ENCODE measurements around the gene RIT1.

RIT1 gene

DNA sequence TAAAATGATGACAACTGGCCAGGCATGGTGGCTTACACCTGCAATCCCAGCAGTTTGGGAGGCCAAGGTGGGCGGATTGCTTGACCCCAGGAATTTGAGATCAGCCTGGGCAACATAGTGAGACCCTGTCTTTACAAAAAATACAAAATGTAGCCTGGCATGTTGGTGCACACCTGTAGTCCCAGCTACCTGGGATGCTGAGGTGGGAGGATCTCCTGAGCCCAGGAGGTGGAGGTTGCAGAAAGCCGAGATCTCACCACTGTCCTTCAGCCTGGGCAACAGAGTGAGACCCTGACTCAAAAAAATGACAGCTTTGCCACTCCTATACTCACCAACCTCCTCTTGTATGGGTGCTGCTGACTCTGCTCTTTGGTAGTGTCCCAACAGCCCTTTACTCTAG is 33.2 kb downstream of the RIT1 start:
- Histone ChIP-seq H3K36me3 (replicated peaks) (no peaks in the 10 kb centered on the region), H3K9me3 (no peaks in the 10 kb centered on the region), H3K27me3 (ENCODE audit: low read depth) (no peaks in the 10 kb centered on the region), H3K4me3 (no peak overlapping the region), H3K4me1 (no peaks in the 10 kb centered on the region)
- no peak for DNase-seq (ENCODE audit: low spot score in 2 of 2)
- in situ Hi-C loops (cut with MboI; ENCODE audit: low sequenced_read_pairs) = no loop called here

DNA sequence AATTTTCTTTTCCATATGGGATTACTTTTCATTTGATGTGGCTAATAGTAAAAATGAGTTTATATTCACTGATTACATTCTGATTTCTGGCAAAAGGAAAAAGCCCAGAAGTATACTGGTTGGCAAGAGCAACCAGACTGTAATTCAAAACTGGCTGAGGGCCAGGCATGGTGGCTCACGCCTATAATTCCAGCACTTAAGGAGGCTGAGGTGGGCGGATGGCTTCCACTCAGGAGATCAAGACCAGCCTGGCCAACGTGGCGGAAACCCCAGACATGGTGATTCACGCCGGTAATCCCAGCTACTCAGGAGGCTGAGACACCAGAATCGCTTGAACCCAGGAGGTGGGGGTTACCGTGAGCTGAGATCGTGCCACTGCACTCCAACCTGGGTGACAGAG is 37.3 kb downstream of the RIT1 start:
- Histone ChIP-seq H3K4me1 (no peaks in the 10 kb centered on the region), H3K27me3 (ENCODE audit: low read depth) (0 out of 2 replicates have a peak, but pooled peaks cover under 1% of the 10 kb centered on the region), H3K4me3 (no peak overlapping the region), H3K36me3 (replicated peaks) (no peaks in the 10 kb centered on the region), H3K9me3 (no peaks in the 10 kb centered on the region)
- in situ Hi-C loops (cut with MboI; ENCODE audit: low sequenced_read_pairs) = no loop called here
- DNase-seq (ENCODE audit: low spot score in 2 of 2) = peak in 1 of 2 experiments; percentile 12

DNA sequence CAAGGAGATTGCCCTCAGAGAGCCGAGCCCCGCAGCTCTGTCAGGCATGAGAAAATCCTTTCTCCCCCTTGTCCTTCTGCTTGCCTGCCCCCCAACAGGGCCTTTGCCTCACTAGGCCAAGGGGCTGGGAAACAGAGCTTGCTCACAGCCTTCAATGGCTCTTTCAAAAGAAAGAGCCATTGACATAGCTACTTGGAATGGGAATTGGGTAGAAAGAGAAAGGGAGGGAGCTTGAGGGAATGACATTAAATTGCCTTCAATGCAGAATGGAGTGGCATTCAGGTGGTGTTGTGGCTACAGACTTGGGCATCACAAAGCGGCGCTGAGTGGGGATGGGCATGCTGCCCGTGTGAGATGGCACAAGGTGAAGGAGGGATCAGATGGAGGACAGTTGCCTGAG is 38.6 kb downstream of the RIT1 start:
- H3K4me3 ChIP-seq = no peak overlapping the region
- H3K36me3 ChIP-seq (replicated peaks) = no peaks in the 10 kb centered on the region
- 0 out of 2 replicates have a peak, but pooled peaks cover 2% of the 10 kb centered on the region for H3K27me3 ChIP-seq (ENCODE audit: low read depth)
- H3K4me1 ChIP-seq = no peaks in the 10 kb centered on the region
- in situ Hi-C loops (cut with MboI; ENCODE audit: low sequenced_read_pairs) = no loop called here
- H3K9me3 ChIP-seq = no peaks in the 10 kb centered on the region
- no peak for DNase-seq (ENCODE audit: low spot score in 2 of 2)

DNA sequence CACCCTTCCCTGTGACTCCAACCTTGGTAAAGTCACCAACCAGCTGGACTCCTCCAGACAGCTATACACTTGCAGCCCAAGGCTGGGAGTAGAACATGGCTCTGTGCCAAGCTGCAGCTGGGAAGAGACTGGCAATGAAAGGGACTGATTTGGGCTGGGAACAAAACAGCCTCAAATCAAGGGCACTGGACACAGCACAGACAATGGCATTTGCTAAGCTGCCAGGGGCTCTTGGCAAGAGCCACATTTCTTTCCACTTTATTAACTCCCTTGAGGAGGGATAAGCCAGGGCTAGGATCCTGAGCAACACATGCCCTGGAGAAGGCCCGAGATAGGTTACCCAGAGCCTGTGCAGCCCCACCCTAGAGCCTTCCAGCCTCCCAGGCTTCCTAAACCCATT is 39.8 kb downstream of the RIT1 start:
- H3K27me3 ChIP-seq (ENCODE audit: low read depth) = 0 out of 2 replicates have a peak, but pooled peaks cover 2% of the 10 kb centered on the region
- no peaks in the 10 kb centered on the region for H3K4me1 ChIP-seq
- no peaks in the 10 kb centered on the region for H3K36me3 ChIP-seq (replicated peaks)
- in situ Hi-C loops (cut with MboI; ENCODE audit: low sequenced_read_pairs) = no loop called here
- H3K9me3 ChIP-seq = no peaks in the 10 kb centered on the region
- peak in 1 of 2 experiments; percentile 69 for DNase-seq (ENCODE audit: low spot score in 2 of 2)
- H3K4me3 ChIP-seq = no peak overlapping the region

DNA sequence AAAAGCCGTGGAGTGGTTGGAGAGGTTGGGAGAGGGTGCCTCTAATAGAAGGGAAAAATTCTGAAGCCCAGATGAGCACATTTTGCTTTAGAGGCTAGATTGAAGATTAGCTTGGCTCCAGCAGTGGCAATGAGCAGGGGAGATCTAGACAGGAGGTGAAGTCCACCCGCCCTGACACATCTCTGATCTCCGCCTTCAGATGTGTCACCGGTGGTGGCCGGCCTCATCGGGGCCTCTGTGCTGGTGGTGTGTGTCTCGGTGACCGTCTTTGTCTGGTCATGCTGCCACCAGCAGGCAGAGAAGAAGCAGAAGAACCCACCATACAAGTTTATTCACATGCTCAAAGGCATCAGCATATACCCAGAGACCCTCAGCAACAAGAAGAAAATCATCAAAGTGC is 43.4 kb downstream of the RIT1 start:
- H3K36me3 ChIP-seq (replicated peaks) = no peaks in the 10 kb centered on the region

DNA sequence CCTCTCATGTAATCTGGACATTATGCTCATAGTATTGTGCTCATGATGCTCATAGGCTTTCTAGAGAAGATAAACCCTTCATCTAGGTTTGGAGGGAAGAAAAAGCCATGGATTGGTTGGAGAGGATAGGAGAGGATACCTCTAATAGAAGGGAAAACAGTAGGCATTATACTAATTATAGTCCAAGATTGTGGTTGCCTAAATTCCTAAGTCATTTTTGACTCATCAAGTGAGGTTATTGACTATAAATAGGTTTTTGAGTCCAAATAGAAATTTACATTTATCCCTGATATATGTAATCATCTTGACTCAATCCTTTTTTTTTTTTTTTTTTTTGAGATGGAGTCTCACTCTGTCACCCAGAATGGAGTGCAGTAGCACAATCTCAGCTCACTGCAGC is 46.8 kb downstream of the RIT1 start:
- no peaks in the 10 kb centered on the region for H3K4me1 ChIP-seq
- no peaks in the 10 kb centered on the region for H3K9me3 ChIP-seq
- H3K4me3 ChIP-seq = no peak overlapping the region
- DNase-seq (ENCODE audit: low spot score in 2 of 2) = no peak
- H3K36me3 ChIP-seq (replicated peaks) = no peaks in the 10 kb centered on the region
- in situ Hi-C loops (cut with MboI; ENCODE audit: low sequenced_read_pairs) = no loop called here
- H3K27me3 ChIP-seq (ENCODE audit: low read depth) = 0 out of 2 replicates have a peak, but pooled peaks cover 2% of the 10 kb centered on the region

More for the DNA sequence above, 43.4 kb downstream of the RIT1 start:
- Histone ChIP-seq H3K9me3 (no peaks in the 10 kb centered on the region), H3K4me3 (no peak overlapping the region), H3K27me3 (ENCODE audit: low read depth) (0 out of 2 replicates have a peak, but pooled peaks cover 2% of the 10 kb centered on the region), H3K4me1 (no peaks in the 10 kb centered on the region)
- DNase-seq (ENCODE audit: low spot score in 2 of 2) = no peak
- in situ Hi-C loops (cut with MboI; ENCODE audit: low sequenced_read_pairs) = no loop called here

DNA sequence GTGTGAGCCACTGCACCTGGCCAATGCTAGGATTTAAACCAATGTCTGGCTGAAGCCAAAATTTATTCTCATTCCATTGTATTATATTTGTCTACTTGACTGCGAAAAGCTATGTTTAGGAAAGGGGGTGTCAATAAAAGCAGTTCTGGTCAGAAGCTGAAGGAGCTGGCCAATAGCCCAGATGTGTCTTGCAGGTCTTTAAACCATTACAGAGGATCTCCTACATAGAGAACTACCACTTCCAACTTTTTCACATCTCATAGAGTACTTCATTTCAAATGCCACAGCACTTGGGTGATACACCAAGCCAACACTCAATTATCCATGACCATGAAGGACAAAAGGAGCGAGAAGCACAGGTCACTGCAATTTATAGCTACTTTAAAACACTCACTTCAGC is 49.3 kb downstream of the RIT1 start:
- in situ Hi-C loops (cut with MboI; ENCODE audit: low sequenced_read_pairs) = no loop called here

DNA sequence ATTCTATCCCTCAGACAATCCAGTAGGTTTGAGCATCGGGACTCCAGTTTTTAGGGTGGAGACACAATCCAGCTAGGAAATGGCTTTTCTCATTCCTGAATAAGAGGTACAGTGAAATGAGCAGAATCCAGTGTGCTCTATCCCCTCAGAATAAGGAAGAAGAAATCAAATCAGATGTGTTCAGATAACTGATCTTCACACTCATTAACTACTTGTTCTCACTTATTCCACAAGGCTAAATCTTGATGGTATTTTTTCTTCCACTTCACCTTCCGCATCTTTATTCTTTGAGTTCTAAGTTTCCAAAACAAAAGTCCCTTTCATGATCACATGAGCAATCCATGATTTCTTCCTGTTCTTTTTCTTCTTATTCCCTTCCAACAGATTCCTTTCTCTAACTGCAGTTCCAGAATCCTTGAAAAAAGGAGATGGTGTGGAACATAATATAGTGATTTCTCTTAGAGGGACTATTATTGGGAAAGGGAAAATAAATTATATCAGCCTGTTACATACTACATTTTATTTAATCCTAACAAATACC is 50.1 kb downstream of the RIT1 start:
- Histone ChIP-seq H3K4me3 (no peak overlapping the region), H3K27me3 (ENCODE audit: low read depth) (no peaks in the 10 kb centered on the region), H3K4me1 (peaks cover 12% of the 10 kb centered on the region), H3K9me3 (no peaks in the 10 kb centered on the region), H3K36me3 (replicated peaks) (no peaks in the 10 kb centered on the region)
- DNase-seq (ENCODE audit: low spot score in 2 of 2) = no peak
- in situ Hi-C loops (cut with MboI; ENCODE audit: low sequenced_read_pairs) = no loop called here

More for the DNA sequence above, 49.3 kb downstream of the RIT1 start:
- Histone ChIP-seq H3K4me1 (peaks cover 12% of the 10 kb centered on the region), H3K36me3 (replicated peaks) (no peaks in the 10 kb centered on the region), H3K27me3 (ENCODE audit: low read depth) (no peaks in the 10 kb centered on the region), H3K9me3 (no peaks in the 10 kb centered on the region), H3K4me3 (no peak overlapping the region)
- DNase-seq (ENCODE audit: low spot score in 2 of 2) = no peak

DNA sequence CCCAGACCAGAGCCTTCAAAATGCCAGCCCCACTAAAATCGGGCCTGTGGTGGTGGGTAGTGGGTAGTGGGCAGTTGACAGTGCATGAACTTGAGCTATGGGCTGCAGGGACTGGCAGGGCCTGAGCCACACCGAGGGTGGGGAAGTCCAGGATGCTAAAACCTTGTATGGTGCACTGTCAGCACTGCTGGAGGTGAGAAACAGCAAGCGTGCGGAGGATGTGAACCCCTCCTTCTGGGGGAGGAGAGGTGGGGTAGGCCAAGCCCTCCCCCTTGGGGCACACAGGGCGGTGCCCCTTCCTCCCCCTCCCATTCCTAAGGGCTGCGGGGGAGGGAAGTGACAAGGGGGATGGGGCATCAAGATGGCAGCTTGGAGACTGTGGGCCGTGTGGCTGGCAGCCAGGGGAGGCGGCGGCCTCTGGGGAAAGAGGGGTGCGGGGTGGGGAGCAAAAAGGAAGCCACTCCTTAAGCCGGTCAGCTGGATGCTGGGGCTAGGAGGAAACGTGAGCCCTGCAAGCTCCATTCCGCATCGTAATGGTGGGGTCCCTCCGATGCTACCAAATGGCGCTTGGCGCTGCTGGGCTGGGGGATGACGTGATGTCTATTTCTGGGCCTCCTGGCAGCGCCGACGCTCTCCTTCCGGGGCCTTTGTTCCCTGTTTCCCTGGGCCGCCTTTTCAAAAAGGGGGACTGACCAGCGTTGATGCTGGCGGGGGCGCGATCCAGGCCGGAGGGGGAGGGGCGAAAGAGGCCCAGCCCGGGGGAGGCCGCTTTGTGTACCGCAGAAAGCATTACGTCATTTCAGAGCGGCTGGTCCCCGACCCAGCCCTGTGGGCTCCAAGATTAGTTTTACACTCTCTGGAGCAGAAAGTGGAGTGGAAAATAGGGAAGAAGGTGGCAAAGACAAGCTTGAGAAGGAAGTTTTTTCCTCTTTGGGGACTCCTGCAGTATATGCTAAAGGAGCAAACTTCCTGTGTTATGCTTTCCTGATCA is 51.0 kb downstream of the RIT1 start:
- H3K27me3 ChIP-seq (ENCODE audit: low read depth) = no peaks in the 10 kb centered on the region
- H3K4me1 ChIP-seq = peaks cover 12% of the 10 kb centered on the region
- DNase-seq (ENCODE audit: low spot score in 2 of 2) = peak in 1 of 2 experiments; percentile 62
- H3K36me3 ChIP-seq (replicated peaks) = no peaks in the 10 kb centered on the region
- in situ Hi-C loops (cut with MboI; ENCODE audit: low sequenced_read_pairs) = no loop called here
- H3K4me3 ChIP-seq = peak overlapping the region; percentile 38
- no peaks in the 10 kb centered on the region for H3K9me3 ChIP-seq

DNA sequence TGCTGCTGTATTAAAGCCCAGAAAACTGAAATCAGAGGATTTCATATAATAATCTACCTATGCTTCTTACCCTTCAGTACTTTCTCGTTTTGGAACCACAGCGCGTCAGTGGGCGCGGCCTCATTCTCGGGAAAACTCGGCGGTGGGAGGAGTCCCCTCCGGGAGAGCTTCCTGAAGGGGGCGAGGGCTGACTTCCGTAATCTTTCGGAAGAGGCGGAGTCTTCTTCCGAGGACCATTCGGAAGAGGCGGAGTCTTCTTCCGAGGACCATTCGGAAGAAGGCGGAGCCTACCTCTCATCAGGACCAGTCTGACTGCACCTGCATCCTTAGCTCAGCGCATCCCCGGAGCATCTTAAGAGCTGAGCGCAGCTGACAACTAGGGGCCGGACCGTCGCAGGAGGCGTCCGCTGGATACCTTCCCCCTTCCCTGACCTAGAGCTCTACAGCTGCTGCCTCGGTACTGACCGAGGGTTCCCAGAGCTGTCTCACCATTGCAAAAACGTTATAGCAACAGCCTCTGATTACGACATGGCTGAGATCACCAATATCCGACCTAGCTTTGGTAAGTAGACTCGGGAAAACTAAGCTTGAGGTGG is 51.8 kb downstream of the RIT1 start, which contains the start of gene SYT11:
Gene SYT11, plus strand, starts transcription at position 334 of the 596 bp plus-strand sequence. Its CDS starts 195 bp downstream, at position 529.
- DNase-seq (ENCODE audit: low spot score in 2 of 2) = peak; percentile 93 to 98
- in situ Hi-C loops (cut with MboI; ENCODE audit: low sequenced_read_pairs) = no loop called here
- peak within 1 kb of the TSS; percentile 38 for H3K4me3 ChIP-seq
- H3K4me1 ChIP-seq = peaks cover 12% of the 10 kb centered on the region
- H3K9me3 ChIP-seq = no peaks in the 10 kb centered on the region
- H3K27me3 ChIP-seq (ENCODE audit: low read depth) = no peaks in the 10 kb centered on the region
- H3K36me3 ChIP-seq (replicated peaks) = peaks cover 7% of the 10 kb centered on the region

DNA sequence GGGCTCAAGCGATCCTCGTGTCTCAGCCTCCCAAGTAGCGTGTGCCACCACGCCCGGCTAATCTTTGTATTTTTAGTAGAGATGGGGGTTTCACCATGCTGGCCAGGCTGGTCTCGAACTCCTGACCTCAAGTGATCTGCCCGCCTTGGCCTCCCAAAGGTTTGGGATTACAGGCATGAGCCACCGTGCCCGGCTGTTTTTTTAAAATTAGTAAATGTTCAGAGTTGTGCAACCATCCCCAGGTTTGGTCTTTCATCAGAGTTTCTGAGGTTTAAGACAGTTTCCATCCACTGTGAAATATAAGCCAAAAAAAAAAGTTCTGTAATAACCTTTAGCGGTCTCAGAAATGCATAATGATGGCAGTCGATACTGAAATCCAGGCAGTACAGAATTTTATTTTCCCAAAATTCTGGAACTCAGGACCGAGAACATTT is 52.3 kb downstream of the RIT1 start:
- Histone ChIP-seq H3K36me3 (replicated peaks) (peaks cover 10% of the 10 kb centered on the region), H3K4me1 (peaks cover 12% of the 10 kb centered on the region), H3K27me3 (ENCODE audit: low read depth) (no peaks in the 10 kb centered on the region), H3K9me3 (no peaks in the 10 kb centered on the region), H3K4me3 (peak overlapping the region; percentile 38)
- no peak for DNase-seq (ENCODE audit: low spot score in 2 of 2)
- in situ Hi-C loops (cut with MboI; ENCODE audit: low sequenced_read_pairs) = no loop called here

DNA sequence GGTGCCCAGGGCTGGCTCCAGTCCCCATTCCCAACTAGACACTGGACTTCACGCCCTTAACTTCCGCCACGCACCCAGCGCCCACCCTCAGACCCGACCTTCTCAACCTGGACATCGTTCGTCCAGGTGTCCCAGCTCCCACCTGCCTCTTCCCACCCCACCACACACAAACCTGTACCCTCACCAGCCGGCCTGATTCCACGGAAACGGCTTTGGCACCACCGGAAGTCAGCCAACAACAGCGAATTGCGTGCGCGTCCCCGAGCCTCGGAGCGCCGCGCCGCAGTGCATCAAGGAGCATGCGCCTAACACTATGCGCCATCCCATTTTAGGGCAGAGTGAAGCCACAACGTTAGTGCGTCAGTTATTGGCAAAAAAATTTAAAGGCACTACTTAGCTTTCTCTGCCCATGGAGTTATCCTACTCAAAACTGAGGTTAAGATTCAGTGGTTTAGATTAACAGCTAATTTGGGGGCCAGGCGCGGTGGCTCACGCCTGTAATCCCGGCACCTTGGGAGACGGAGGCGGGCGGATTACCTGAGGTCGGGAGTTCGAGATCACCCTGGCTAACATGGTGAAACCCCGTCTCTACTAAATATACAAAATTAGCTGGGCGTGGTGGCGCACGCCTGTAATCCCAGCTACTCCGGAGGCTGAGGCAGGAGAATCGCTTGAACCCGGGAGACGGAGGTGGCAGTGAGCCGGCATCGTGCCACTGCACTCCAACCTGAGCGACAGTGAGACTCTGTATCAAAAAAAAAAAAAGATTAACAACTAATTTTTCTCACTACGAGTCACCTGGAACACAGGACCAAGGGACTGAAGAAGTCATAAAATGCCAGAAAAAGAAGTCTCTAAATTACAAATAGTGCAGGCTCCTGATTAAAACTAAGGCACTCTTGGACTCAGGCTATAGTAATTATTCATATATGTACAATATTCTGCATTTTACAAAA is 53.9 kb downstream of the RIT1 start, which contains the start of gene GON4L:
Gene GON4L, minus strand, starts transcription at position 240 of the 956 bp plus-strand sequence. CDS start 3,434 bp downstream, outside the sequence.
- peaks cover 12% of the 10 kb centered on the region for H3K4me1 ChIP-seq
- peaks cover 22% of the 10 kb centered on the region for H3K36me3 ChIP-seq (replicated peaks)
- in situ Hi-C loops (cut with MboI; ENCODE audit: low sequenced_read_pairs) = no loop called here

More for the DNA sequence above, 53.9 kb downstream of the RIT1 start, which contains the start of gene GON4L:
- peak; percentile 91 to 92 for DNase-seq (ENCODE audit: low spot score in 2 of 2)
- H3K4me3 ChIP-seq = peak within 1 kb of the TSS; percentile 71
- H3K27me3 ChIP-seq (ENCODE audit: low read depth) = no peaks in the 10 kb centered on the region
- no peaks in the 10 kb centered on the region for H3K9me3 ChIP-seq
